Coronary artery (tissue), 2 donors: Measurements from ENCODE around the gene RECK.
A peak's percentile ranks its signal among the peaks of the same experiment; 100 is the strongest.

Source experiments
- DNase-seq: peaks from one replicate; pipeline ENCODE4 v3.0.0-alpha.2; 2017; ENCODE audit warnings: low spot score
- H3K27ac ChIP-seq, 2 donors: fragments of 200-600 bp; sonication (generic); one replicate each; pipeline ENCODE4 v1.5.1; 2016 to 2019
- H3K4me3 ChIP-seq: fragments of 200-600 bp; sonication (generic); 2 replicates; pipeline ENCODE4 v1.5.1; 2016; ENCODE audit warnings: mild to moderate bottlenecking, moderate library complexity
- TF ChIP-seq, protein P1 (sequence below): fragments of 200-600 bp; sonication (generic); IDR thresholded peaks from one replicate; pipeline ENCODE4 v1.5.1; 2019; ENCODE audit warnings: antibody characterized with exemption

RECK gene

DNA sequence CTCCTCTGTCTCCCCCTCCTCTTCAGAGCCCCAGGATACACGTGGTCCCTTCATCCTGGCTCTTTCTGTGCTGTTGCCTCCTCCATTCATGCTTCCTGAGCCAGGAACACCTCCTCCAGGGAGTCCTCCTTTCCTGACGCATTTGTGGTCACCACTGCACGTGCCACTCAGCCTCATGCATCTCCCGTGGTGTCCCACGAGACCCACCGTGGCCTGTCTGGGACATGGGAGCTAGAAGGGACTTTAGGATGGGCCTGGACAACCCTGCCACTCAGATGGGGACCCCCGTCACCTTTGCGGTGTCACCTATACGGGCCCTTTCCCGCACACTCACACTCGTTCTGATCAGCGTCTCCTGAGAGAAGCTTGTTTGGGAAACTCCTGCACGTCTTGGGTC lies 106.5 kb downstream of the RECK start:
- no peak for DNase-seq

DNA sequence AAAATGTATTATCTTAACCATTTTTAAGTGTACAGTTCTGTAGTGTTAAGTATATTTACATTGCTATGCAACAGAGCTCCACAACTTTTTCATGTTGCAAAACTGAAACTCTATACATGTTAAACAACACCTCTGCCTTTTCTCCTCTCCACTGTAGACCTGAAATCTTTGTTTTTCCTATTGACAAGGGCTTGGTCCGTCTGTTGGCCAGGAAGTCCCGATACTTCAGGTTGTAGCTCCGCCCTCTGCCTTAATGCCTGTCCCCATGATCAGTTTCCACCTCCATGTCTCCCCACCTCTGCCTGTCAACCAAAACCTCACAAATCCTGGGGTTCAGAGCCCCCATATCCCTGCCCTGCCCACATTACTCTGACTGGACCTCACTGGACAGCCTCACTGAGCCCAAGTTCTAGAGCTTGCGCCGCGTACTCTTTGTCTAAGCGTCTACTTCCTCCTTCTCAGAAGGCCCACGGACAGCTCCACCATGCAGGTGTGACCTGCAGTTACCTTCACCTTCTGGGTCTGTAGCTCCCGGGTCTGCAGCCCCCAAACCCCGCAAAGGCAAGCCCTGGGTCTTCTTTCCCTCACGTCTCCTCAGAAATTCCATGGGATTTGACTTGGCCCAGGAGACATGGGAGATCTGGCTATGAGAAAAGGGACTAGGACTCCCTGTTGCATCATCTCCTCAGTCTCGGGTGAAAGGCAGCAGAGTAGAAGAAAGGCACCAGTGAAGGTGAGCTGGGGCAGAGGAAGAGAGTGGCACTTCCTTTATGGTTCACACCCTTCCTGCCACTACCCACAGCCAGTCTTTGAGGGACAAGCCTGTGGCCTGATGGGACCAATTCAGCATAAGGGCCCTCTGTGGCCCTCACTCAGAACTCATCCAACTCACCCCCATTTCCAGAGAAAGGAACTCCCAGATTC lies 107.9 kb downstream of the RECK start:
- no peak overlapping the region for H3K4me3 ChIP-seq
- DNase-seq = no peak
- no peak overlapping the region for H3K27ac ChIP-seq
- TF ChIP-seq, protein P1, sequence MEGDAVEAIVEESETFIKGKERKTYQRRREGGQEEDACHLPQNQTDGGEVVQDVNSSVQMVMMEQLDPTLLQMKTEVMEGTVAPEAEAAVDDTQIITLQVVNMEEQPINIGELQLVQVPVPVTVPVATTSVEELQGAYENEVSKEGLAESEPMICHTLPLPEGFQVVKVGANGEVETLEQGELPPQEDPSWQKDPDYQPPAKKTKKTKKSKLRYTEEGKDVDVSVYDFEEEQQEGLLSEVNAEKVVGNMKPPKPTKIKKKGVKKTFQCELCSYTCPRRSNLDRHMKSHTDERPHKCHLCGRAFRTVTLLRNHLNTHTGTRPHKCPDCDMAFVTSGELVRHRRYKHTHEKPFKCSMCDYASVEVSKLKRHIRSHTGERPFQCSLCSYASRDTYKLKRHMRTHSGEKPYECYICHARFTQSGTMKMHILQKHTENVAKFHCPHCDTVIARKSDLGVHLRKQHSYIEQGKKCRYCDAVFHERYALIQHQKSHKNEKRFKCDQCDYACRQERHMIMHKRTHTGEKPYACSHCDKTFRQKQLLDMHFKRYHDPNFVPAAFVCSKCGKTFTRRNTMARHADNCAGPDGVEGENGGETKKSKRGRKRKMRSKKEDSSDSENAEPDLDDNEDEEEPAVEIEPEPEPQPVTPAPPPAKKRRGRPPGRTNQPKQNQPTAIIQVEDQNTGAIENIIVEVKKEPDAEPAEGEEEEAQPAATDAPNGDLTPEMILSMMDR = no peak

More for the DNA sequence above, 106.5 kb downstream of the RECK start:
- TF ChIP-seq, protein P1 = no peak
- peak overlapping the region; percentile 89 to 91 for H3K27ac ChIP-seq
- H3K4me3 ChIP-seq = peak overlapping the region; percentile 63

DNA sequence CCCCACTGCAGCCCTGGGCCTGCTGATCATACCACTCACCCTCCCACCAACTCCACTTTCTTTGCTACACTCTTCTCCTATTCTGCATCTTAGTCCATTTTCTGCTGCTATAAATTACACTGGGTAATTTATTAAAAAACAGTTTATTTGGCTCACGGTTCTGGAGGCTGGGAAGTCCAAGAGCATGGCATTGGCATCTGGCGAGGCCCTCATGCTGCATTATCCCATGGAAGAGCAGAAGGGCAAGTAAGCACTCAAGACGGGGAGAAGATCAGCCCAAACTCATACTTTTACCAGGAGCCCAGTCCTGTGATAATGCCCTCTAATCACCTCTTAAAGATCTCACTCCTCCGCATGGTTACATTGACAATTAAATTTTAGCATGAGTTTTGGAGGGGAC lies 109.3 kb downstream of the RECK start:
- no peak overlapping the region for H3K4me3 ChIP-seq
- no peak overlapping the region for H3K27ac ChIP-seq
- no peak for DNase-seq
- TF ChIP-seq, protein P1 = no peak

DNA sequence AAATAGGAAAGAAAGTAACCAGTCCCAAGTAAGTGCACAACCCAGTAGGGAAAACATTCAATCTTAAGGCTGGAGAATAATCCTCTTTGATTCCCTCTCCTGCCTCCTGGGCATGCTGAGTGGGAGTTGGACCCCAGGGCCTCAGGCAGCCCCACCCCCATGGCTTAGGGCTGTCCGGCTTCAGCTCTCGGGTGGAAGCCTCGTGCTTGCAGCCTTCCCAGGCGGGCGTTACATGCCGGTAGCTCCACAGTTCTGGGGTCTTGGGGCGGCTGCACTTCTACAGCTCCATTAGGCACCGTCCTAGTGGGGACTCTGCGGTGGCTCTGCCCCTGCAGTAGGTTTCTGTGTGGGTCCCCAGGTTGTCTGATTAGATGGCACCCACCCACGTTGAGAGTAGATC lies 109.9 kb downstream of the RECK start:
- DNase-seq = no peak
- TF ChIP-seq, protein P1 = no peak
- Histone ChIP-seq H3K27ac (no peak overlapping the region), H3K4me3 (no peak overlapping the region)

DNA sequence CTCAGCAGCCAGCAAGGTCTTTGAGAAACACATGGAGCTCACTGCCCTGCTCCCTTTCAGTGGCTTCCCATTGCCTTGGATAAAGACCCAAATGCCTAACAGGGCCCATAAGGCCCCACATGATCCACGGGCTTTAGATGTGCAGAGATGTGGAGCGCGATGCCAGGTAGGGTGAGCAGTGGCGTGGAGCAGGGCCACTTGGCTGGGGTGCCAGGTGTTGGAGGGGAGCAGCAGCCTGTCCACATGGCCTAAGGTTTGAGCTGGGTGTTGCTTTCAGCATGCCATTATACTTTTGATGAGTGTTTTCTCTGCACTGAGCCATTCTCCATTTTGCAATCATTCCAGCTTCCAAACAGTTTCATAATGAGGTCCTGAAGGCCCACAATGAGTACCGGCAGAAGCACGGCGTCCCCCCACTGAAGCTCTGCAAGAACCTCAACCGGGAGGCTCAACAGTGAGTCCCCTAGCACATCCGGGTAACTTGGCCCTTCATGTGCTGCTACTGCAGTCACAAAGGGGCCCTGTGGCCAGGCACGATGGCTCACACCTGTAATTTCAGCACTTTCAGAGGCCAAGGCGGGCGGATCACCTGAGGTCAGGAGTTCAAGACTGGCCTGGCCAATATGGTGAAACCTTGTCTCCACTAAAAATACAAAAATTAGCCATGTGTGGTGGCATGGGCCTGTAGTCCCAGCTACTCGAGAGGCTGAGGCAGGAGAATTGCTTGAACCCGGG lies 110.9 kb downstream of the RECK start:
- TF ChIP-seq, protein P1 = no peak
- no peak for DNase-seq
- H3K27ac ChIP-seq = peak overlapping the region; percentile 81 to 92

DNA sequence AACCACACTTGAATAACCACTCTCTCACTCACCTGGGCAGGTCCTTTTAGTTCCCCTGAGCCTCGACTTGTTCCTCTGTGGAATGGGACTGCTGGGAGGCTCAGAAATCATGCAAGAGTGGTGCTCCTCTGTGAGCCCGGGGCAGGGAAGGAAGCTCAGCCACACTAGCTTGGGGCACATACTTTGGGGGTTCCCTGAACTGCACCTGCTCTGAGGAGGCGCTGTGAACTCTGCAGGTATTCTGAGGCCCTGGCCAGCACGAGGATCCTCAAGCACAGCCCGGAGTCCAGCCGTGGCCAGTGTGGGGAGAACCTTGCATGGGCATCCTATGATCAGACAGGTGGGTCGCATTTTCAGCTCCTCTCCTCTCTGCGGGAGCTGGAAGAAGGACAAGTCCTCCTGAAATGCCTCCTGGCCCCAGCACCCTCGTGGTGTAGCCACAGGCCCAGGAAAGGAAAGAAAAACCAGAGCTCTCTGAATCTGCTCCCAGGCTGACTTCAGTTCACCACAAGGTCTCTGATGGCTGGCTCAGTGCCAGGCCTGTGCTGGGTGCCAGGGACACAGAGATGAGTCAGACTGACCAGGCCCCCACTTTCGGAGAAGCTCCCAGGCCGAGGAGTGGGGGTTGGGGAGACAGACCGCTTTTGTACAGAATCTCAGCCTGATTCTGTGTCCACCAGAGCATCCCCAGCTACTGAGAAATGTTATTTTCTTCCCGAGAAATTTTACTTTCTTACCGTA lies 111.8 kb downstream of the RECK start:
- TF ChIP-seq, protein P1 = no peak
- DNase-seq = peak; percentile 97
- Histone ChIP-seq H3K4me3 (peak overlapping the region; percentile 42), H3K27ac (peak overlapping the region; percentile 81 to 92)

More for the DNA sequence above, 110.9 kb downstream of the RECK start:
- no peak overlapping the region for H3K4me3 ChIP-seq
